LHCN-M2 (cell line): ENCODE measurements around the gene PPM1L. TPM values are rescaled to one million over a fixed set of nuclear protein-coding genes. Genes with fewer than 3 reads are reported as not detected.

Experiments
- DNase-seq: peaks from one replicate; pipeline ENCODE4 v3.0.0-alpha.2; 2012; ENCODE audit warnings: low read depth
- total RNA-seq: library from RNA; depleted of rRNA; stranded (reverse); fragments of >200 nt; gene quantifications from 2 replicates; pipeline ENCODE4 v1.2.3, GENCODE V29; 2014

The PPM1L gene
- total RNA-seq, 1 experiment from 2014 or later: 0.52 TPM

GRCh38 chr3:160806686-160807085, 50.7 kb downstream of the PPM1L start:
- no peak for DNase-seq

DNA sequence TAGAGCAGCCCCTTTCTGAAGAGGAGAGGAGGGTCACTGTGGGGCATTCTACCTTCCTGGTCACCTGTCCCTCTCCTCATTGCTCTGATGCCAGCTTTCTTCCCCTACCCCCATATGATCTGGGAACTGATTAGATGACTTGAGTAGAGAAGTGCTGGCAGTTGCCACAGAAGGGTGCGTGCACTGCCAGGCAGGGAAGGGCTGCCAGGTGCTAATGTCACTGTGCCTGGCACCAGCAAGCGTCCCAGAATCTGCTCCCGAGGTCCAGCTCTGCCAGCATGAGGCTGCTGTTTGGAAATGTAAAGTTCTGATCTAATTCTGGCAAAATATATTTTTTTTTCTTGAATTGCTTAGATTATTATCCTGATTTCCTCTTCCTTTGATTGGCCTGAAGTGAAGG, 52.8 kb downstream of the PPM1L start:
- no peak for DNase-seq

- DNase-seq: no peak
Measured at GRCh38 chr3:160809453-160809852, 53.4 kb downstream of the PPM1L start.

GRCh38 chr3:160810362-160811236, 54.6 kb downstream of the PPM1L start:
- peak; percentile 50 for DNase-seq

GRCh38 chr3:160811237-160811548, 55.2 kb downstream of the PPM1L start:
- DNase-seq: no peak

GRCh38 chr3:160812304-160812703, 56.3 kb downstream of the PPM1L start:
- no peak for DNase-seq

GRCh38 chr3:160815280-160815679, 59.2 kb downstream of the PPM1L start:
- no peak for DNase-seq

GRCh38 chr3:160820022-160820421, 64.0 kb downstream of the PPM1L start:
- DNase-seq: no peak

GRCh38 chr3:160820430-160820829, 64.4 kb downstream of the PPM1L start:
- DNase-seq: no peak

- no peak for DNase-seq
Measured at GRCh38 chr3:160822936-160823335, 66.9 kb downstream of the PPM1L start.

- DNase-seq: no peak
Measured at GRCh38 chr3:160825311-160825800, 69.3 kb downstream of the PPM1L start.

GRCh38 chr3:160826408-160826807, 70.4 kb downstream of the PPM1L start:
- DNase-seq: no peak

DNA sequence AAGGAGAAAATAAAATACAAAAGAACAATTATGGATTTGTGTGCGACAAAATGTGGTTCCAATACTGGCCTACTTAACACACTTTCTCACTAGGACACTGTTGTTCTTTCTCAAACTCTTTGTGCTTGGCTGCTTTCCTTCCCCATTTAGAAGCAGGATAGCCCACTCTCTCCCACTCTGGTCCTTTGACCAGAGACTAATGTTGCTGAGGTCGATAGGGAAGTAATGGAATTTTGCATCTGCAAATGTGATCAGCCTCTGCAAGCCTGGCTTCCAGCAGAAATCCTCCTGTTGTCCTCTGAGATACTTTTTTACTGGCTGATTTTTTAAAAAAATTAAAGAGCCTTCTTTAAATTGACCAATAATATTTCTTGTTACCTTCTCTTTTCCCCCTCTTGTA, 71.0 kb downstream of the PPM1L start:
- DNase-seq: no peak

DNA sequence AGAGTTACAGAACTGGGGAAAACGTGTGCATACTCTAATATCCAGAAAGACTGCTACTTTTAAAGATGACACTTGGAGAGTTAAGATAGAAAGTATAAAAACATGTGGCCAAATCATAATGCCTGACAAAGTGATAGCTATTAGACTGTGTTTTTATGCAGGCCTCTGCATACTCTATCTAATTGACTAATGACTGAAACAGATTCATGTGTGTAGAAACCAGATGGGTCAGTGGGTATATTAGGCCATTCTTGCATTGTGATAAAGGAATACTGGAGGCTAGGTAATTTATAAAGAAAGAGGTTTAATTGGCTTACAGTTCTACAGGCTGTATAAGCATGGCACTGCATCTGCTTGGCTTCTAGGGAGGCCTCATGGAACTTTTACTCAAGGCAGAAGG, 71.5 kb downstream of the PPM1L start:
- DNase-seq: no peak

GRCh38 chr3:160828880-160829279, 72.8 kb downstream of the PPM1L start:
- no peak for DNase-seq

DNA sequence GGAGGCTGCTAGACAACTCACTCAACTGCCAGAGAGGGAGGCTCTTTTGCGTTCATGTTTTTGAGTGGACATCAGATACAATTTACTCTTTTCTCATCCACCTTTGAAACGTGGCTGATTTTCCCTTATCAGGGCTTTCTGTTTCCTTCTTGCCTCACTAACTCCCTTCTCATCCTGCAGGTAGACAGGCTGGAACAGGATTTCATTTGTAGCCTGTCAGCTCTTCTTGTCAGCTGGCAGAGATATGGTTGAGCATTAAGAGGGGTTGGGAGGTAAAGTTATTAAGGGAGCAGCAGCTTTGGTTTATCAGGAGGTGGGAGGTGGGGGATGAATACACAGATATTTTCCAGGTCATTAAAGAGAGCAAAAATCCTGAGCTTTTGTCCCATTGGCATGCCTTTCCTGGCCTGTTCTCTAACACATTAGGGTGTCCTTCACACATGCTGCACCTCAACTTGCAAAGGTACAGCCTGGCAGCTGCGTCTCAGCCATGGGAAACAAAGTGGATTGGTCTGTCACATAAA, 73.5 kb downstream of the PPM1L start:
- DNase-seq: no peak

GRCh38 chr3:160830796-160831195, 74.8 kb downstream of the PPM1L start:
- no peak for DNase-seq

DNA sequence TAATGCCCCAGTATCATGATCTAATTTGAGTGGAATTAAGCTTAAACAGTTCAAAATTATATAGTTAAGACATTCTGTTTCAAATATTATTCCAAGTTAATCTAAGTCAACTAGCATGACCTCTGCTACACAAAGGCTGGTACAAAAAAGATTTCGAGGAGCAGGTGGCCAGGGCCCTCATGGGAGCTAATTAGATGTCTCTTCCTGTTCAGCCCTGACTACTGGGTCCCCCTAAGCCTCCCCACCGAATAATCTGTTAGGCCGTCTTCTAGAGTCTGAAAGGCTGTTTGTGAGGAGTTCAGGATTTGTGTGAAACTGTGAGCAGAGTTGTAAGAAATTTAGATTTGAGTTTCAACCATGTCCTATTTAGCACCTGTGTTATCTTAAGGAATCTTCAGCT, 75.4 kb downstream of the PPM1L start:
- DNase-seq: no peak

DNA sequence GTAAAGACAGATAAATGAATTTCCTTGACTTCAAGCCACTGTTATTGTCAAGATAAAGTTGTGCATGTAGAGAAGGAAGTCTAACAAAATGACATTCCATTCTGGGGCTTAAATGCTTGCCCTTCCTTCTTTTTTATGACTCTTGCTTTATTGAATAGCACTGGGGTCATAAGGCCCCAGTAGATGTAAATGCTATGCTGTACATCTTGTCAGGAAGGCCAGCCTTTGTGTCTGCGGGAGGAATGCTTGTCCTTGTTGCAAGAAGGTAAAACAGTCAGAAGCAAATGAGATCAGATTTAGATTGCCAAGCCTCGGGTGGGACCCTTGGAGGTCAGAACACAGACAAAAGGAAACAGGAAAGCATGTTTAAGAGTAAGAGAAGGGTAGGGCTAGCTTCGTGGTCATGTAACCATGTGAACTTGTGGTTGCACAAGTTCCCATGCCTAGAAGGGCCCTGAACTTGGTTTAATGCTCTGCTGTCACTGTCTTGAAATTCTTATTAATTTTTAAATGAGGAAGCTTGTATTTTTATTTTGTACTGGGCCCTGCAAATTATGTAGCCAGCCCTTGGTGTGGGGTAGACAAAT, 81.5 kb downstream of the PPM1L start:
- no peak for DNase-seq

GRCh38 chr3:160840590-160840989, 84.6 kb downstream of the PPM1L start:
- no peak for DNase-seq

GRCh38 chr3:160841455-160841854, 85.4 kb downstream of the PPM1L start:
- DNase-seq: no peak

- DNase-seq: no peak
Measured at GRCh38 chr3:160842021-160843005, 86.3 kb downstream of the PPM1L start.
